Brain pericyte (primary cell): ENCODE results near the gene MMD2.

Experiments used
- DNase-seq: peaks from one replicate; pipeline ENCODE4 v3.0.0-alpha.2; 2012; ENCODE audit warnings: low read depth, low spot score

Gene MMD2

GRCh38 chr7:4871056-4871680, 87.8 kb downstream of the MMD2 start:
- no peak for DNase-seq

- DNase-seq, result no peak
Observed at GRCh38 chr7:4868493-4868892, 90.5 kb downstream of the MMD2 start.

GRCh38 chr7:4866528-4867496, 92.2 kb downstream of the MMD2 start:
- no peak for DNase-seq

- DNase-seq, result no peak
Observed at GRCh38 chr7:4862156-4862555, 96.8 kb downstream of the MMD2 start.

- DNase-seq, result no peak
Observed at GRCh38 chr7:4861673-4862072, 97.3 kb downstream of the MMD2 start, which contains the start of gene PAPOLB. TSS of gene PAPOLB (minus strand) at chr7:4862030. CDS start at chr7:4861810, 220 bp downstream.

GRCh38 chr7:4861227-4861626, 97.8 kb downstream of the MMD2 start:
- DNase-seq, result no peak

GRCh38 chr7:4857189-4857588, 101.8 kb downstream of the MMD2 start:
- no peak for DNase-seq

GRCh38 chr7:4856336-4857057, 102.5 kb downstream of the MMD2 start:
- DNase-seq, result no peak
